T-helper 17 cell (primary cell): ENCODE data around the gene GCH1. TPM values are rescaled to one million over a fixed set of nuclear protein-coding genes. Genes with fewer than 3 reads are reported as not detected.

Experiments used
- ATAC-seq: fragments of 150-1000 bp; cut with Tn5 transposase; 2 replicates; pipeline ENCODE4 v1.10.0; 2021; ENCODE audit warnings: mild to moderate bottlenecking, moderate library complexity
- DNase-seq, 3 donors: peaks; one replicate each; pipeline versions ENCODE4 v3.0.0 to v3.0.0-alpha.2; 2020 to 2021
- H3K9me3 ChIP-seq: one replicate; pipeline ENCODE4 v1.7.0; 2013; ENCODE audit warnings: low read length, mild to moderate bottlenecking; ENCODE audit not compliant: control insufficient read depth, poor library complexity, severe bottlenecking
- H3K27ac Mint-ChIP-seq: one replicate; pipeline ENCODE4 v1.8.0; 2022; ENCODE audit warnings: mild to moderate bottlenecking, moderate library complexity, mixed read lengths
- H3K27me3 Mint-ChIP-seq: one replicate; pipeline ENCODE4 v1.8.0; 2022; ENCODE audit warnings: mixed read lengths
- H3K36me3 Mint-ChIP-seq: one replicate; pipeline ENCODE4 v1.8.0; 2022; ENCODE audit warnings: low read depth, mixed read lengths
- H3K4me1 Mint-ChIP-seq: one replicate; pipeline ENCODE4 v1.8.0; 2022; ENCODE audit warnings: mild to moderate bottlenecking, mixed read lengths
- H3K4me3 Mint-ChIP-seq: one replicate; pipeline ENCODE4 v1.8.0; 2022; ENCODE audit warnings: mild to moderate bottlenecking, moderate library complexity, mixed read lengths
- total RNA-seq, 4 donors: library from RNA in 2 of 4; stranded (reverse) in 2 of 4; gene quantifications; one replicate each; pipeline ENCODE4 v1.2.3 and lab custom pipeline; 2022 to 2026

GCH1 gene
- total RNA-seq, 2 donors from 2014 or later = 42.5 to 46.0 TPM

GRCh38 chr14:54818201-54819133 lies 84.2 kb downstream of the GCH1 start:
- H3K27ac Mint-ChIP-seq = no peak overlapping the region
- ATAC-seq (no peak), DNase-seq (no peak)
- H3K4me3 Mint-ChIP-seq = no peak overlapping the region
- peaks cover 2% of the 10 kb centered on the region for H3K4me1 Mint-ChIP-seq
- peaks cover 8% of the 10 kb centered on the region for H3K36me3 Mint-ChIP-seq
- peaks cover 32% of the 10 kb centered on the region for H3K27me3 Mint-ChIP-seq
- H3K9me3 ChIP-seq = peaks cover under 1% of the 10 kb centered on the region

- Mint-ChIP-seq H3K27me3 (peaks cover 32% of the 10 kb centered on the region), H3K4me1 (peaks cover 2% of the 10 kb centered on the region), H3K36me3 (peaks cover 8% of the 10 kb centered on the region), H3K4me3 (no peak overlapping the region), H3K27ac (no peak overlapping the region)
- no peaks in the 10 kb centered on the region for H3K9me3 ChIP-seq
- ATAC-seq (no peak), DNase-seq (no peak)
Measured at GRCh38 chr14:54817506-54817905, 85.1 kb downstream of the GCH1 start.

DNA sequence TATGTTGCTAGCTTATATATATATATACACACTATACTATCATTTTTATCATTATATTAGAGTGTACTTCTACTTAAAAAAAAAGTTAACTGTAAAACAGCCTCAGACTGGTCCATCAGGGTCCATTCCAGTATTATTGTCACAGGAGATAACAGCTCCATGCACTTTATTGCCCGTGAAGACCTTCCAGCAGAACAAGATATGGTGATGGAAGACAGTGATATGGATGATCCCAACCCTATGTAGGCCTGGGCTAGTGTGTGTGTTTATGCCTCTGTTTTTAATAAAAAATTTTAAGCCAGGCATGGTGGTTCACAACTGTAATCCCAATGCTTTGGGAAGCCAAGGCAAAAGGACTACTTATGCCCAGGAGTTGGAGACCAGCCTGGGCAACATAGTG lies 86.2 kb downstream of the GCH1 start:
- no peak overlapping the region for H3K27ac Mint-ChIP-seq
- DNase-seq (no peak), ATAC-seq (no peak)
- peaks cover 3% of the 10 kb centered on the region for H3K4me1 Mint-ChIP-seq
- H3K4me3 Mint-ChIP-seq = no peak overlapping the region
- peaks cover 8% of the 10 kb centered on the region for H3K36me3 Mint-ChIP-seq
- H3K27me3 Mint-ChIP-seq = peaks cover 33% of the 10 kb centered on the region
- H3K9me3 ChIP-seq = no peaks in the 10 kb centered on the region

- ATAC-seq = no peak
- H3K9me3 ChIP-seq = no peaks in the 10 kb centered on the region
- H3K4me1 Mint-ChIP-seq = peaks cover 5% of the 10 kb centered on the region
- no peak for DNase-seq
- no peak overlapping the region for H3K4me3 Mint-ChIP-seq
- H3K27me3 Mint-ChIP-seq = peaks cover 40% of the 10 kb centered on the region
- peaks cover 8% of the 10 kb centered on the region for H3K36me3 Mint-ChIP-seq
- H3K27ac Mint-ChIP-seq = peak overlapping the region; percentile 22
Measured at GRCh38 chr14:54815515-54815914, 87.1 kb downstream of the GCH1 start.

GRCh38 chr14:54815016-54815415 lies 87.6 kb downstream of the GCH1 start:
- Mint-ChIP-seq H3K4me1 (peaks cover 5% of the 10 kb centered on the region), H3K27me3 (peaks cover 38% of the 10 kb centered on the region), H3K27ac (peak overlapping the region; percentile 22), H3K4me3 (no peak overlapping the region), H3K36me3 (peaks cover 6% of the 10 kb centered on the region)
- DNase-seq (no peak), ATAC-seq (no peak)
- H3K9me3 ChIP-seq = no peaks in the 10 kb centered on the region

GRCh38 chr14:54814076-54814475 lies 88.5 kb downstream of the GCH1 start:
- Mint-ChIP-seq H3K4me1 (peaks cover 3% of the 10 kb centered on the region), H3K4me3 (no peak overlapping the region), H3K36me3 (peaks cover 5% of the 10 kb centered on the region), H3K27me3 (peaks cover 32% of the 10 kb centered on the region), H3K27ac (no peak overlapping the region)
- ATAC-seq = no peak
- H3K9me3 ChIP-seq = no peaks in the 10 kb centered on the region
- no peak for DNase-seq

- no peak overlapping the region for H3K27ac Mint-ChIP-seq
- ATAC-seq (no peak), DNase-seq (no peak)
- H3K36me3 Mint-ChIP-seq = peaks cover 4% of the 10 kb centered on the region
- peaks cover 3% of the 10 kb centered on the region for H3K4me1 Mint-ChIP-seq
- no peaks in the 10 kb centered on the region for H3K9me3 ChIP-seq
- H3K27me3 Mint-ChIP-seq = peaks cover 37% of the 10 kb centered on the region
- H3K4me3 Mint-ChIP-seq = no peak overlapping the region
Measured at GRCh38 chr14:54813081-54813480, 89.5 kb downstream of the GCH1 start.

DNA sequence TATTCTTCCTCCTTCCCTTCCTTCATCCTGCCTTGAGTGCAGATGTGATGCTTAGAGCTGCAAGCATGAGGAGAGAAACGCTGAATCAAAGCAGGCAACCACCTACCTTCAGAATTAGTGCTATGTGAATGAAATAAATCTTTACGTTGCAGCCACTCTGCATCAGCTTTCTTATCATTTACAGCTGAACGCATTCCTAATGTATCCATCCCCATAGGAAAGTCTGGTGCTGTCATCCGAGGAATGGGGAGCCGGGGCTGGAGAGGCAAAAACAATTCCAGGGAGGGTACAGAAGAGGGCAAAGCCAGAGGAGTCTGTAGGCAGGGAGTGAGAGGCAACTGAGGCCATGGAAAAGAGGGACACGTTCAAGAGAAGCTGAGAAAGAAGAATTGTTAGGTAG lies 90.0 kb downstream of the GCH1 start:
- Mint-ChIP-seq H3K27me3 (peaks cover 38% of the 10 kb centered on the region), H3K4me1 (peaks cover 3% of the 10 kb centered on the region), H3K36me3 (peaks cover 4% of the 10 kb centered on the region), H3K27ac (no peak overlapping the region), H3K4me3 (no peak overlapping the region)
- ATAC-seq (no peak), DNase-seq (no peak)
- no peaks in the 10 kb centered on the region for H3K9me3 ChIP-seq

DNA sequence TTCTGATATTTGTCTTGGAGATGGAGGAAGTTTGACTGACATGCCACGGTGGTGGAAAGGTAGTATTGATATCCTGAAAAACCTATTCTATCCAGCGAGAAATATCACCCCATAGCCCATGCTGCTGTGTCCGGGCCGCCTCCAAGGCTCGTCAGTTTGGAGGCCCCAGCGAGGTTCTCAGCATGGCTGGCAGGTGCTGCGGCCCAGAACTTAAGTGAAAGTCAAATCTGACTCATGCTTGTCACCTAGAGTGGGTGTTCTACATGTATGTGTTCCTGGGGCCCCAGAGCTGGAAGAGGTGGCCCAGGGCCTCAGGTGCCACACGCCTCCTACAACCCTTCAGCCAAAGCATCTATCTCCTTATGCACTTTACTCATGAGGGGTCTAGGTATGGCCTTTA lies 92.9 kb downstream of the GCH1 start:
- peaks cover 12% of the 10 kb centered on the region for H3K4me1 Mint-ChIP-seq
- H3K27ac Mint-ChIP-seq = no peak overlapping the region
- H3K27me3 Mint-ChIP-seq = peaks cover 42% of the 10 kb centered on the region
- DNase-seq = no peak
- H3K9me3 ChIP-seq = no peaks in the 10 kb centered on the region
- ATAC-seq = no peak
- no peak overlapping the region for H3K4me3 Mint-ChIP-seq
- H3K36me3 Mint-ChIP-seq = no peaks in the 10 kb centered on the region

DNA sequence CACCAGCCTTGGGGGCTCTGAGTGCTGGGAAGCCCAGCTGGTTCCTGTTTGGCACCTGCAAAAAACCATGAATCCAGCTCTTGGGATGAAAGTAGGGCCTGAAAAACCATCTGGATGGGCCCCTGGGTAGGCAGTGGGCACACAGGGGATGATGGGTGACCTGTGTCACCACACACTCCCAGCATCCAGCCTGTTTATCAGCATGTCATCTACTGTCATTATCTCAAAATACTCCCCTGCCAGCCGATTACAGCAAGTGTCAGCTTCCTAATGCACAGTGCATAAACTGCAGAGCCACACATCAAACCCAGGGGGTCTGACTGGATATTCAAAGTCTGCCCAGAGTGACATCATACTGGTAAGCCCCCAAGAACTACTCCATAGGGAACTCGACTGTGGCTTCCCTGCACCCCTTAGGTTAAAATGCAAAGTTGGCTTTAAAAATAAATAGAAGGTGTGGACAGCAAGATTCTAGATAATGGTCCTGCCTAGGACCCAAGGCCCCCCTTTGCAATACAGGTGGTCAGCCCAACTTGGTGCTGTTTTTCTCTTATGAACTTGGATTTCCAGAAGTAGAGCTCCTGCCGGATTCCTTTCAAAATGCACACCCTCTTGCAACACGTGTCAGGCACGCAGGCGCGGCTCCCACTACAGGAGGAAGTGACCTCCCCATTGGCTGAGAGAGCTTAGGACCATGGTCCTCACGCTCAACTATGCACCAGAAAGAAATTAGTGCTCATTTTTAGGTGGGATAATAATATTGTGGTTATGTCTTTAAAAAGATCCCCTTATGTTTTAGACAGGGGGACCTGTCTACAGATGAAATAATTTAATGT lies 94.1 kb downstream of the GCH1 start:
- Mint-ChIP-seq H3K27me3 (peaks cover 39% of the 10 kb centered on the region), H3K36me3 (no peaks in the 10 kb centered on the region), H3K4me1 (peaks cover 14% of the 10 kb centered on the region), H3K27ac (no peak overlapping the region), H3K4me3 (no peak overlapping the region)
- no peaks in the 10 kb centered on the region for H3K9me3 ChIP-seq
- DNase-seq (no peak), ATAC-seq (no peak)

DNA sequence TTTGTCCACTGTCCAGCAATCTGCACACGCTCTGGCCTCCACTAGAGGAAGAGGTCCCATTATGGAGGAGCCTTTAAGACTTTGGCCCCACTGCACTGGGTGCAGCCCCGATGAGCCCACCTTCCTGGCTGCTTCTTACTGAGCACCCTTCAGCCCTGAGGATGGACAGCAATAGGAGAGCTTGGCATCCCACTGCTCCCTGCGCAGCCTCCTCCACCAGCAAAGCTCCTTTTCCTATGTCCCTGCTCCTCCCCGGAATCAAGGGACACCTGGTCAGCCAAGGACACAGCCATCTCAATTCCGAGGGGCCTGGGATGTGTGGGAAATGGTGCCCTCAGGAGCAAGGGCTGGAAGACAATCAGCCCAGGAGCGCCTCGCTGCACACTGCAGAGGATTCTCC lies 94.7 kb downstream of the GCH1 start:
- Mint-ChIP-seq H3K27me3 (peaks cover 39% of the 10 kb centered on the region), H3K36me3 (no peaks in the 10 kb centered on the region), H3K4me3 (no peak overlapping the region), H3K4me1 (peaks cover 17% of the 10 kb centered on the region), H3K27ac (no peak overlapping the region)
- no peak for DNase-seq
- H3K9me3 ChIP-seq = no peaks in the 10 kb centered on the region
- ATAC-seq = no peak

DNA sequence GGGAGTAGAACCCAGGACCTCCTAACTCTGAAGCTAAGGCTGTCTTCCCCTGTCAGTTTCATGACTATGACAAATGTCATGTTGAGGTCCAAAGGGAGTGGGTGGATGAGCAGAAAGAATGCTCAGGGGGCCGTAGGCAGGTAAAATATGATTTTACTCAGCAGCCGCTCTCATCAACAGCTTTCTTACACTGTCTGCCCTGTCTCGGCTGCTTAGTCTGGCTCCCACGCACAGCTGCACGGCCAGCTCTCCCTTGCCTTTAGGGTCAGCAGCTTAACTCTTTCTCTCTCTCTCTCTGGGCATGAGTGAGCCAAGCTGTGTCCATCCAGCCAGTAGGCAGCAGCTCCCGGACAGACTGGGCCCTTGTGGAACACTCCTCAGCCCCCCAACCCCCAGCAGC lies 95.2 kb downstream of the GCH1 start:
- H3K36me3 Mint-ChIP-seq = no peaks in the 10 kb centered on the region
- DNase-seq (no peak), ATAC-seq (no peak)
- H3K27ac Mint-ChIP-seq = no peak overlapping the region
- peaks cover 17% of the 10 kb centered on the region for H3K4me1 Mint-ChIP-seq
- H3K4me3 Mint-ChIP-seq = no peak overlapping the region
- H3K9me3 ChIP-seq = no peaks in the 10 kb centered on the region
- H3K27me3 Mint-ChIP-seq = peaks cover 39% of the 10 kb centered on the region

GRCh38 chr14:54806616-54807015 lies 96.0 kb downstream of the GCH1 start:
- DNase-seq = no peak
- Mint-ChIP-seq H3K27ac (no peak overlapping the region), H3K36me3 (no peaks in the 10 kb centered on the region), H3K4me3 (no peak overlapping the region), H3K27me3 (peaks cover 39% of the 10 kb centered on the region), H3K4me1 (peaks cover 17% of the 10 kb centered on the region)
- no peak for ATAC-seq
- H3K9me3 ChIP-seq = no peaks in the 10 kb centered on the region
